Activated B cell treated with CpG ODN at 0.5 μM for 24 hours (primary cell): ENCODE measurements around the gene SENP5. TPM values are rescaled to one million over a fixed set of nuclear protein-coding genes. Genes with fewer than 3 reads are reported as not detected.
"Not testable (repeated sequence)": the region's sequence is repeated elsewhere in the genome, so short reads cannot be mapped to it uniquely, and the experiment has no call there.

Source experiments
- ATAC-seq: fragments of 200-7000 bp; cut with Tn5 transposase; one replicate; pipeline ENCODE4 v1.10.0; 2021; ENCODE audit warnings: low read depth, mild to moderate bottlenecking, moderate library complexity
- CTCF ChIA-PET: fragments of 350-600 bp; sonication (Branson Sonifier 250); formaldehyde crosslinking; loops from one replicate; lab custom pipeline; 2021; ENCODE audit warnings: antibody characterized with exemption; lab: Charles Lee
- POLR2A ChIA-PET: fragments of 350-600 bp; sonication (Branson Sonifier 250); formaldehyde crosslinking; loops from one replicate; lab custom pipeline; 2021; ENCODE audit warnings: antibody characterized with exemption; lab: Charles Lee
- DNase-seq: peaks from one replicate; pipeline ENCODE4 v3.0.0; 2022
- H3K27ac Mint-ChIP-seq: one replicate; pipeline ENCODE4 v1.8.0; 2020; ENCODE audit warnings: mixed read lengths
- H3K27me3 Mint-ChIP-seq: one replicate; pipeline ENCODE4 v1.8.0; 2021; ENCODE audit warnings: mixed read lengths
- H3K36me3 Mint-ChIP-seq: one replicate; pipeline ENCODE4 v1.8.0; 2021; ENCODE audit warnings: low read depth, mixed read lengths
- H3K4me1 Mint-ChIP-seq: one replicate; pipeline ENCODE4 v1.8.0; 2021; ENCODE audit warnings: mixed read lengths
- H3K4me3 Mint-ChIP-seq: one replicate; pipeline ENCODE4 v1.8.0; 2020; ENCODE audit warnings: mild to moderate bottlenecking, mixed read lengths
- H3K9me3 Mint-ChIP-seq: one replicate; pipeline ENCODE4 v1.8.0; 2020; ENCODE audit warnings: mixed read lengths
- intact Hi-C: fragments of 100-400 bp; cut with micrococcal nuclease; formaldehyde crosslinking; loops from one replicate; pipeline ENCODE4 v1.15.1; 2024
- total RNA-seq: library from RNA; stranded (reverse); gene quantifications from 2 replicates; pipeline ENCODE4 v1.2.3, GENCODE V29; 2022
- TF ChIP-seq, protein P1 (sequence below): fragments of 200-600 bp; IDR thresholded peaks from one replicate; pipeline ENCODE4 v1.8.0; 2022; ENCODE audit warnings: antibody characterized with exemption, mild to moderate bottlenecking

The SENP5 gene
- total RNA-seq, 1 donor from 2014 or later, result 45.2 TPM

GRCh38 chr3:196942915-196943277 is 75.2 kb downstream of the SENP5 start:
- ChIA-PET POLR2A (interaction anchor here (0.5 to 4.5 kb wide), 18 partner anchors 7 to 414 kb away, joined by 3 to 49 read pairs (median 5); partner anchors contain the start of genes DLG1, FBXO45, MELTF and PAK2), CTCF (interaction anchor here (0.6 to 1.2 kb wide), 4 partner anchors 27 to 546 kb away, joined by 3 to 6 read pairs (median 4); no protein-coding TSS in a partner anchor)
- no peaks in the 10 kb centered on the region for H3K27me3 Mint-ChIP-seq
- peaks cover 48% of the 10 kb centered on the region for H3K36me3 Mint-ChIP-seq
- peak overlapping the region; percentile 87 for H3K27ac Mint-ChIP-seq
- H3K9me3 Mint-ChIP-seq, result no peaks in the 10 kb centered on the region
- TF ChIP-seq, protein P1, sequence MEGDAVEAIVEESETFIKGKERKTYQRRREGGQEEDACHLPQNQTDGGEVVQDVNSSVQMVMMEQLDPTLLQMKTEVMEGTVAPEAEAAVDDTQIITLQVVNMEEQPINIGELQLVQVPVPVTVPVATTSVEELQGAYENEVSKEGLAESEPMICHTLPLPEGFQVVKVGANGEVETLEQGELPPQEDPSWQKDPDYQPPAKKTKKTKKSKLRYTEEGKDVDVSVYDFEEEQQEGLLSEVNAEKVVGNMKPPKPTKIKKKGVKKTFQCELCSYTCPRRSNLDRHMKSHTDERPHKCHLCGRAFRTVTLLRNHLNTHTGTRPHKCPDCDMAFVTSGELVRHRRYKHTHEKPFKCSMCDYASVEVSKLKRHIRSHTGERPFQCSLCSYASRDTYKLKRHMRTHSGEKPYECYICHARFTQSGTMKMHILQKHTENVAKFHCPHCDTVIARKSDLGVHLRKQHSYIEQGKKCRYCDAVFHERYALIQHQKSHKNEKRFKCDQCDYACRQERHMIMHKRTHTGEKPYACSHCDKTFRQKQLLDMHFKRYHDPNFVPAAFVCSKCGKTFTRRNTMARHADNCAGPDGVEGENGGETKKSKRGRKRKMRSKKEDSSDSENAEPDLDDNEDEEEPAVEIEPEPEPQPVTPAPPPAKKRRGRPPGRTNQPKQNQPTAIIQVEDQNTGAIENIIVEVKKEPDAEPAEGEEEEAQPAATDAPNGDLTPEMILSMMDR, result no peak
- intact Hi-C loops, result loop anchor here (1.0 to 5.0 kb wide), 10 partner anchors 11 to 511 kb away; partner anchors contain the start of genes FBXO45, PAK2, PIGZ and SENP5
- no peak for DNase-seq
- peaks cover 57% of the 10 kb centered on the region for H3K4me1 Mint-ChIP-seq
- ATAC-seq, result no peak
- peak overlapping the region; percentile 95 for H3K4me3 Mint-ChIP-seq

GRCh38 chr3:196944037-196944790 is 76.5 kb downstream of the SENP5 start:
- Mint-ChIP-seq H3K4me1 (peaks cover 52% of the 10 kb centered on the region), H3K36me3 (peaks cover 36% of the 10 kb centered on the region)
- H3K4me3 Mint-ChIP-seq, ATAC-seq, H3K27ac Mint-ChIP-seq, H3K27me3 Mint-ChIP-seq, DNase-seq, H3K9me3 Mint-ChIP-seq, CTCF ChIA-PET: not testable (repeated sequence)
- POLR2A ChIA-PET, result interaction anchor here (0.5 to 1.0 kb wide), 4 partner anchors 11 to 206 kb away, joined by 3 to 5 read pairs (median 3); partner anchors contain the start of gene SENP5
- intact Hi-C loops, result loop anchor here (5.0 kb wide), 1 partner anchor 312 kb away; no protein-coding TSS in a partner anchor

DNA sequence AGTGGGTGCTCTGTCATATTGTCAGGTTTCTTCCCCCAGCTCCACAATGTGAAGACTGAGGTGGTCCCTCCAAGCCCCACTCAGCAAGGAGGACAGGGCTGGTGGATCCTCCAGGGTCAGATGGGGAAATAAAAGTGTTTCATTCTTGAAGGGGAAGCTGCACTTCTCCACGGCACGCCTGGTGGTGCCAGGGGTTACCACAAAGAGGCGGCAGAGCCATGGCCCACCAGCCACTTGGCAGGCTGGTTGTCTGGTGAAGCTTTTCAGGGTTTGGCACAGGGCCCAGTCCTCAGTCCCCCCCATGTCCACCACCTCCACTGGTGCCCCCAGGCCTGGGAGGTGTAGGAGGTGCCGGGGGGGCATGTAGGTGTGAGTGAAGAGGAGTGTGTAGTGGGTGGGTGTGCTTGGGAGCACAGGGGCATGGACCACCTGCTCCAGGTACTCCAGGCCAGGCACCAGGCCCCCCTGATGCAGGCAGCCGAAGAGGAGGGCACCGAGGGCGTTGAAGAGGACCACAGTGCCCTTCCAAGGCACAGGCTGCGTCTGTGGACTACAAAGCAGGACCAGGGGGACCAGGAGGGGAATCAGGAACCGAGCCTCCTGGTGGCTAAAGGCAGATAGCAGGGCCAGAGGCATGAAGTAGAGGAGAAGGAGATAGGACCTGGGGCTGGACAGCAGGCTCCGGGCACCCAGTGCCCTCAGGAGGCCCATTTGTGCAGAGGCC is 79.6 kb downstream of the SENP5 start:
- intact Hi-C loops, result no loop called here
- Mint-ChIP-seq H3K4me1 (peaks cover 23% of the 10 kb centered on the region), H3K4me3 (no peak overlapping the region), H3K27me3 (no peaks in the 10 kb centered on the region), H3K9me3 (no peaks in the 10 kb centered on the region), H3K27ac (no peak overlapping the region), H3K36me3 (peaks cover 18% of the 10 kb centered on the region)
- ATAC-seq (no peak), DNase-seq (no peak)
- ChIA-PET POLR2A (interaction anchor here (0.6 kb wide), 1 partner anchor 108 kb away, joined by 3 read pairs; no protein-coding TSS in a partner anchor), CTCF (no interaction called here)
- TF ChIP-seq, protein P1, result no peak

DNA sequence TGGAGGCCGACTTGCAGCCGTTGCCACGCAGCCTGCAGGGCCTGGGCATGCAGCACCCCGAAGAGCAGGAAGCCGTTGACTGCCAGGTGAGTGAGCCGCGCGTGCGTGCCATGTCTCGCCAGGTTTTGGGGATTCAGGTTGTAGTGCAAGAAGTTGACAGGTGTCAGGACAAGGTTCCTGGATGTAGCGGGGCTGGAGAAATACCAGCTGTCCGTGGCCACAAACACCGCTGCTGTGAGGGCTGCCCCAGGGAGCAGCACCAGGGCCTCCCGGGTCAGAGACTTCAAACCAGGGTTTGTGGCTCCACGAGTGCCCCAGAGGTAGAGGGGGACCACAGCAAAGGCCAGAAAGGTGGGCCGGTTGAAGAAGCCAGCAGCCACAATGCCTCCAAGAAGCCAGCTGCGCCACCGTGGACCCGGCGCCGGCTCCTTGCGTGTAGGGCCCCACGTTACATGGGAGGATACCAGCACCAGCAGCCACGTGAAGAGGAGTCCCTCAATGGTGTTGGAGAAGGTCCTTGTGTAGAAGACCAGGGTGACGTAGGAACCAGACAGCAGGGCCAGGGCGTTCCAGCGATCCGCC is 80.2 kb downstream of the SENP5 start:
- ATAC-seq (no peak), DNase-seq (no peak)
- TF ChIP-seq, protein P1, result no peak
- H3K9me3 Mint-ChIP-seq, result no peaks in the 10 kb centered on the region
- H3K36me3 Mint-ChIP-seq, result peaks cover 17% of the 10 kb centered on the region
- H3K4me3 Mint-ChIP-seq, result no peak overlapping the region
- CTCF ChIA-PET, result no interaction called here
- H3K27ac Mint-ChIP-seq, result no peak overlapping the region
- intact Hi-C loops, result no loop called here
- peaks cover 20% of the 10 kb centered on the region for H3K4me1 Mint-ChIP-seq
- POLR2A ChIA-PET, result no interaction called here
- no peaks in the 10 kb centered on the region for H3K27me3 Mint-ChIP-seq

DNA sequence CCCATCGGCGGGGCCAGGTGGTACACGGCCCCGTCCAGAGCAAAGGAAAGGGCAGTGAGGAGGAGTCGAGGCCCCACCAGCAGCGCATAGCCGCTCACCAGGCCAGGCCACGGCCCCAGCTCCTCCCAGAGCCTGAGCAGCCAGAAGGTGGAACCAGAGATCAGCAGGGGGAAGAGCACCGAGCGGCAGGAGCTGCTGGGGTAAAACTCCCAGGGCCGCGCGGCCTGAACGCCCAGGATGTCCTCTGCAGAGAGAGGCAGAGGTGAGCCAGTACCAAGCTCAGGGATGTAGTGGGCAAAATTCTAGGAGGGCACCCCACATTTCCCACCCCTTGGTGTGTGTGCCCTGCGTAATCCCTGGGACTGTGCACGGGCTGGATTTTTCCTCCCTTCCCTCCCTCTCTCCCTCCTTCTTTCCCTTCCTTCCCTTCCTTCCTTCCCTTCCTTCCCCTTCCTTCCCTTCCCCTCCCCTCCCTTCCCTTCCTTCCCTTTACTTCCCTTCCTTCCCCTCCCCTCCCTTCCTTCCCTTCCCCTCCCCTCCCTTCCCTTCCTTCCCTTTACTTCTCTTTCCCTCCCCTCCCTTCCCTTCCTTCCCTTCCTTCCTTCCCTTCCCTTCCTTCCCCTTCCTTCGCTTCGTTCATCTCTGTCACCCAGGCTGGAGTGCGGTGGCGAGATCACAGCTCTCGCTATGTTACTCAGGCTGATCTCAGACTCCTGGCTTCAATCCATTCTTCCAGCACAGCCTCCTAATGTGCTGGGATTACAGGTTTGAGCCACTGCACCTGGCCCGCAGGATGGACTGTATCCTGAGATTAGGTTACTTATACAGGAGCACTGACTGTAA is 80.9 kb downstream of the SENP5 start:
- intact Hi-C loops, result no loop called here
- peaks cover 17% of the 10 kb centered on the region for H3K36me3 Mint-ChIP-seq
- POLR2A ChIA-PET, result no interaction called here
- ATAC-seq, result no peak
- DNase-seq, result no peak
- H3K9me3 Mint-ChIP-seq, result no peaks in the 10 kb centered on the region
- no peak overlapping the region for H3K27ac Mint-ChIP-seq
- TF ChIP-seq, protein P1, result no peak
- H3K4me1 Mint-ChIP-seq, result peaks cover 13% of the 10 kb centered on the region
- H3K4me3 Mint-ChIP-seq, result no peak overlapping the region
- CTCF ChIA-PET, result no interaction called here
- H3K27me3 Mint-ChIP-seq, result no peaks in the 10 kb centered on the region
